ENCODE measurements around the gene DHRS1.
"Not testable (repeated sequence)": the region's sequence is repeated elsewhere in the genome, so short reads cannot be mapped to it uniquely, and the experiment has no call there.

DHRS1 gene

GRCh38 chr14:24261969-24262327 lies 37.6 kb downstream of the DHRS1 start:
- no peak for DNase-seq

GRCh38 chr14:24261256-24261968 lies 38.2 kb downstream of the DHRS1 start:
- no peak for DNase-seq

GRCh38 chr14:24260780-24261157 lies 38.8 kb downstream of the DHRS1 start:
- no peak for DNase-seq

- DNase-seq = no peak
These were observed 39.4 kb downstream of the DHRS1 start for GRCh38 chr14:24260026-24260779.

GRCh38 chr14:24259282-24260025 lies 40.1 kb downstream of the DHRS1 start:
- DNase-seq = no peak

GRCh38 chr14:24258548-24259265 lies 40.9 kb downstream of the DHRS1 start:
- DNase-seq = no peak

- no peak for DNase-seq
These were observed 41.5 kb downstream of the DHRS1 start for GRCh38 chr14:24258119-24258518.

GRCh38 chr14:24256960-24257359 lies 42.6 kb downstream of the DHRS1 start:
- no peak for DNase-seq

- no peak for DNase-seq
These were observed 43.5 kb downstream of the DHRS1 start for GRCh38 chr14:24255931-24256711.

GRCh38 chr14:24255438-24255837 lies 44.1 kb downstream of the DHRS1 start:
- no peak for DNase-seq

- no peak for DNase-seq
These were observed 44.8 kb downstream of the DHRS1 start for GRCh38 chr14:24254630-24255392.

GRCh38 chr14:24253936-24254335 lies 45.6 kb downstream of the DHRS1 start:
- DNase-seq = no peak

GRCh38 chr14:24252289-24253124 lies 47.1 kb downstream of the DHRS1 start:
- DNase-seq = no peak

- no peak for DNase-seq
These were observed 47.7 kb downstream of the DHRS1 start for GRCh38 chr14:24251880-24252288.

- no peak for DNase-seq
These were observed 49.2 kb downstream of the DHRS1 start for GRCh38 chr14:24250354-24250753.

- no peak for DNase-seq
These were observed 50.2 kb downstream of the DHRS1 start for GRCh38 chr14:24249230-24250021.

GRCh38 chr14:24247422-24247821 lies 52.2 kb downstream of the DHRS1 start:
- DNase-seq = no peak

- peak; percentile 58 for DNase-seq
These were observed 52.8 kb downstream of the DHRS1 start for GRCh38 chr14:24246765-24247212.

GRCh38 chr14:24245350-24245749 lies 54.2 kb downstream of the DHRS1 start:
- DNase-seq = not testable (repeated sequence)

All from RPMI8226 (cell line).